ENCODE data around the gene ALKBH5.

DNA sequence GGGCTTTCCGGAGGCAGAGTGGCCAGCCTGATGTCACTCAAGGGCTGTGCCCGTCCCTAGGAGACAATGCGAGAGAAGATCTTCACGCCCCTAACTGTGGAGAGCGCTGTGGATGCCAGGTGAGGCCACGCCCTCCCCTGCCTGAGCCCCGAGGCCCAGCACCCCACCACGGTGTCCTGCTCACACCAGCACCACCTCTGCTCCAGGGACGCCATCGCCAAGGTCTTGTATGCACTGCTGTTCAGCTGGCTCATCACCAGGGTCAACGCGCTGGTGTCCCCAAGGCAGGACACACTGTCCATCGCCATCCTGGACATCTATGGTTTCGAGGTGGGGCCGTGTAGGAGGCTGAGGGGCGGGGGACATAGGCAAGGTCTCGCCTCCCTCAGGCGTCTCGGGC lies 47.3 kb upstream of the ALKBH5 start:
- TF ChIP-seq, protein P1, sequence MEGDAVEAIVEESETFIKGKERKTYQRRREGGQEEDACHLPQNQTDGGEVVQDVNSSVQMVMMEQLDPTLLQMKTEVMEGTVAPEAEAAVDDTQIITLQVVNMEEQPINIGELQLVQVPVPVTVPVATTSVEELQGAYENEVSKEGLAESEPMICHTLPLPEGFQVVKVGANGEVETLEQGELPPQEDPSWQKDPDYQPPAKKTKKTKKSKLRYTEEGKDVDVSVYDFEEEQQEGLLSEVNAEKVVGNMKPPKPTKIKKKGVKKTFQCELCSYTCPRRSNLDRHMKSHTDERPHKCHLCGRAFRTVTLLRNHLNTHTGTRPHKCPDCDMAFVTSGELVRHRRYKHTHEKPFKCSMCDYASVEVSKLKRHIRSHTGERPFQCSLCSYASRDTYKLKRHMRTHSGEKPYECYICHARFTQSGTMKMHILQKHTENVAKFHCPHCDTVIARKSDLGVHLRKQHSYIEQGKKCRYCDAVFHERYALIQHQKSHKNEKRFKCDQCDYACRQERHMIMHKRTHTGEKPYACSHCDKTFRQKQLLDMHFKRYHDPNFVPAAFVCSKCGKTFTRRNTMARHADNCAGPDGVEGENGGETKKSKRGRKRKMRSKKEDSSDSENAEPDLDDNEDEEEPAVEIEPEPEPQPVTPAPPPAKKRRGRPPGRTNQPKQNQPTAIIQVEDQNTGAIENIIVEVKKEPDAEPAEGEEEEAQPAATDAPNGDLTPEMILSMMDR (IDR thresholded peaks at IDR 0.05): no peak
- TF ChIP-seq POLR2A (IDR thresholded peaks at IDR 0.05): no peak
